Fibroblast of lung (primary cell): ENCODE data around the gene PROSER2.

Experiments
- EZH2 ChIP-seq: IDR thresholded peaks from 2 replicates; pipeline ENCODE4 v1.5.1; 2012; ENCODE audit warnings: low read length, control low read depth, mild to moderate bottlenecking; ENCODE audit errors: missing control alignments
- TF ChIP-seq, protein P1 (sequence below), 2 donors: IDR thresholded peaks in 1 of 2; conservative IDR thresholded peaks in 1 of 2; 1 replicate in 1 of 2; 2 replicates in 1 of 2; pipeline ENCODE4 v1.5.1; 2011 to 2012; ENCODE audit warnings: low read length in 2 of 2, control low read depth in 1 of 2, inconsistent platforms in 1 of 2, low read depth in 1 of 2, mild to moderate bottlenecking in 1 of 2

GRCh38 chr10:11824376-11824775, 1.2 kb downstream of the PROSER2 start:
- TF ChIP-seq, protein P1, sequence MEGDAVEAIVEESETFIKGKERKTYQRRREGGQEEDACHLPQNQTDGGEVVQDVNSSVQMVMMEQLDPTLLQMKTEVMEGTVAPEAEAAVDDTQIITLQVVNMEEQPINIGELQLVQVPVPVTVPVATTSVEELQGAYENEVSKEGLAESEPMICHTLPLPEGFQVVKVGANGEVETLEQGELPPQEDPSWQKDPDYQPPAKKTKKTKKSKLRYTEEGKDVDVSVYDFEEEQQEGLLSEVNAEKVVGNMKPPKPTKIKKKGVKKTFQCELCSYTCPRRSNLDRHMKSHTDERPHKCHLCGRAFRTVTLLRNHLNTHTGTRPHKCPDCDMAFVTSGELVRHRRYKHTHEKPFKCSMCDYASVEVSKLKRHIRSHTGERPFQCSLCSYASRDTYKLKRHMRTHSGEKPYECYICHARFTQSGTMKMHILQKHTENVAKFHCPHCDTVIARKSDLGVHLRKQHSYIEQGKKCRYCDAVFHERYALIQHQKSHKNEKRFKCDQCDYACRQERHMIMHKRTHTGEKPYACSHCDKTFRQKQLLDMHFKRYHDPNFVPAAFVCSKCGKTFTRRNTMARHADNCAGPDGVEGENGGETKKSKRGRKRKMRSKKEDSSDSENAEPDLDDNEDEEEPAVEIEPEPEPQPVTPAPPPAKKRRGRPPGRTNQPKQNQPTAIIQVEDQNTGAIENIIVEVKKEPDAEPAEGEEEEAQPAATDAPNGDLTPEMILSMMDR (conservative IDR thresholded peaks at IDR 0.05 in 1 of 2, IDR thresholded peaks at IDR 0.05 in 1 of 2; ENCODE audit: low read depth in 1 of 2, low read length in 2 of 2) = no peak
- TF ChIP-seq EZH2 = no peak
